Mesothelial cell of epicardium (in vitro differentiated cells): ENCODE measurements around the gene CUL1. TPM values are rescaled to one million over a fixed set of nuclear protein-coding genes. Genes with fewer than 3 reads are reported as not detected.
A peak's percentile ranks its signal among the peaks of the same experiment; 100 is the strongest.

Source experiments
- DNase-seq, 2 experiments: peaks; one replicate each; pipeline ENCODE4 v3.0.0; 2021; ENCODE audit warnings: low spot score in 2 of 2; ENCODE audit not compliant: unreplicated experiment in 2 of 2
- H3K27ac Mint-ChIP-seq: 2 replicates; pipeline ENCODE4 v1.8.0; 2021; ENCODE audit warnings: mixed read lengths
- H3K27me3 Mint-ChIP-seq: 2 replicates; pipeline ENCODE4 v1.8.0; 2021; ENCODE audit warnings: low read depth, mixed read lengths
- H3K36me3 Mint-ChIP-seq: 2 replicates; pipeline ENCODE4 v1.8.0; 2021; ENCODE audit warnings: mixed read lengths
- H3K4me1 Mint-ChIP-seq: 2 replicates; pipeline ENCODE4 v1.8.0; 2021; ENCODE audit warnings: mixed read lengths
- H3K4me3 Mint-ChIP-seq: 2 replicates; pipeline ENCODE4 v1.8.0; 2021; ENCODE audit warnings: mild to moderate bottlenecking, moderate library complexity, mixed read lengths
- H3K9me3 Mint-ChIP-seq: 2 replicates; pipeline ENCODE4 v1.8.0; 2021; ENCODE audit warnings: mixed read lengths
- total RNA-seq: library from RNA; stranded (reverse); gene quantifications from 3 replicates; pipeline ENCODE4 v1.2.1, GENCODE V29; 2021
- TF ChIP-seq, protein P1 (sequence below): fragments of 200-600 bp; sonication (generic); IDR thresholded peaks from one replicate; pipeline ENCODE4 v1.5.0; 2021; ENCODE audit warnings: antibody characterized with exemption; ENCODE audit not compliant: unreplicated experiment

Gene CUL1
- total RNA-seq, 1 donor from 2014 or later: 60.9 TPM

DNA sequence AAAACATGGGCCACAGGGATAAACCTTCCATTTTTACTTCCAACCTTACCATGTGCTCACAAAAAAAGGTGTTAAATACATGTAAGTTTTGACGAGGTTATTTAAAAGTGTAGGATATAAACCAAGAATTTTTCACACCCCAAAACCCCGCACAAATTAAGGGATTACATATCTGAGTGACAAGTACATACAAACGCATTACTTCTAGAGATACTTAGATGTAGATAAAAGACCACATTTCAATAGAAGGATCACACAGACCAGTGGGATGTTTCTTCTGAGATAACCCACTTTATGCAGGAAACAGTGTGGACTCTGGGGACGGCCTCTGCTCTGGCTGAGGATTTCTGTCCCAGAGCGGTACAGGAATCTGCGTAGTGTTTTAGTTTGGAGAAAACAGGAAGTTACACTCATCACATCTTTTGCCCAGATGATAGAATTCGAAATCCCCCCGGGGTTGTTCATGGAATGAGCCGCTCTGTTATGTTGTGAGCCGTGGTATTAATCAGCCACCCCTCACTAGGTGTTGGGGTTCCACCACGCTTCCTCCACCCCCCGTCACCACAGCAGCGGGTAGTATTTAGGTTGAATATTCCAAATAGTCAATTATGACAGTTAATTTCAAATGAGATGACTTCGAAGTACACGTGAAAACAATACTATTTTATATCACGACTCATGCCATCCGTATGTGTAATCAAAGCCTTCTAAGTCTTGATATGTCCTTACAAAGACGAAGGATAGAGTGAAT lies 1.3 kb upstream of the CUL1 start:
- TF ChIP-seq, protein P1, sequence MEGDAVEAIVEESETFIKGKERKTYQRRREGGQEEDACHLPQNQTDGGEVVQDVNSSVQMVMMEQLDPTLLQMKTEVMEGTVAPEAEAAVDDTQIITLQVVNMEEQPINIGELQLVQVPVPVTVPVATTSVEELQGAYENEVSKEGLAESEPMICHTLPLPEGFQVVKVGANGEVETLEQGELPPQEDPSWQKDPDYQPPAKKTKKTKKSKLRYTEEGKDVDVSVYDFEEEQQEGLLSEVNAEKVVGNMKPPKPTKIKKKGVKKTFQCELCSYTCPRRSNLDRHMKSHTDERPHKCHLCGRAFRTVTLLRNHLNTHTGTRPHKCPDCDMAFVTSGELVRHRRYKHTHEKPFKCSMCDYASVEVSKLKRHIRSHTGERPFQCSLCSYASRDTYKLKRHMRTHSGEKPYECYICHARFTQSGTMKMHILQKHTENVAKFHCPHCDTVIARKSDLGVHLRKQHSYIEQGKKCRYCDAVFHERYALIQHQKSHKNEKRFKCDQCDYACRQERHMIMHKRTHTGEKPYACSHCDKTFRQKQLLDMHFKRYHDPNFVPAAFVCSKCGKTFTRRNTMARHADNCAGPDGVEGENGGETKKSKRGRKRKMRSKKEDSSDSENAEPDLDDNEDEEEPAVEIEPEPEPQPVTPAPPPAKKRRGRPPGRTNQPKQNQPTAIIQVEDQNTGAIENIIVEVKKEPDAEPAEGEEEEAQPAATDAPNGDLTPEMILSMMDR: no peak
- no peak for DNase-seq
- no peaks in the 10 kb centered on the region for H3K36me3 Mint-ChIP-seq
- H3K27ac Mint-ChIP-seq: peak overlapping the region; percentile 88
- peaks cover 34% of the 10 kb centered on the region for H3K4me1 Mint-ChIP-seq
- peak overlapping the region; percentile 83 for H3K4me3 Mint-ChIP-seq
- no peaks in the 10 kb centered on the region for H3K27me3 Mint-ChIP-seq
- H3K9me3 Mint-ChIP-seq: no peaks in the 10 kb centered on the region

DNA sequence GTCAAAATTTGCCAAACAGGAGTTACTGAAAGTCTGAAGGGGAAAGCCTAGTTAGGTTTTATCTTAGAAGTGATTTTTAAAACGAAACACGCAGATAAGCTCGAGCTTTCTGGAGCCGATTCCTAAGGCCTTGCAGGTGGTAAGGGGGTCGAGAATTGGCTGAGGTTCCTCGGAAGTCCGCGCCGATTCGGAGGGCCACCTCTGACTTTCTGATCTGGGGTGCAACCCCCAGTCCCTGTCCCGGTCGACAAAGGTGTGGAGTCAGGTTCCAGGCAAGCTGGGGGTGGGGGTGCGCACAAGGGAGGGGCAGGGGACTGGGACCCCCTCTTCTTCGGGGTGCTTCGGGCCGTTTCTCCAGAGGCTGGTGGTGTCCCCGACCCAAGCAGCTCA lies 701 bp upstream of the CUL1 start:
- peaks cover 39% of the 10 kb centered on the region for H3K4me1 Mint-ChIP-seq
- H3K27ac Mint-ChIP-seq: peak overlapping the region; percentile 88
- no peaks in the 10 kb centered on the region for H3K9me3 Mint-ChIP-seq
- TF ChIP-seq, protein P1: no peak
- peak overlapping the region; percentile 83 for H3K4me3 Mint-ChIP-seq
- no peaks in the 10 kb centered on the region for H3K27me3 Mint-ChIP-seq
- no peaks in the 10 kb centered on the region for H3K36me3 Mint-ChIP-seq
- DNase-seq: no peak

DNA sequence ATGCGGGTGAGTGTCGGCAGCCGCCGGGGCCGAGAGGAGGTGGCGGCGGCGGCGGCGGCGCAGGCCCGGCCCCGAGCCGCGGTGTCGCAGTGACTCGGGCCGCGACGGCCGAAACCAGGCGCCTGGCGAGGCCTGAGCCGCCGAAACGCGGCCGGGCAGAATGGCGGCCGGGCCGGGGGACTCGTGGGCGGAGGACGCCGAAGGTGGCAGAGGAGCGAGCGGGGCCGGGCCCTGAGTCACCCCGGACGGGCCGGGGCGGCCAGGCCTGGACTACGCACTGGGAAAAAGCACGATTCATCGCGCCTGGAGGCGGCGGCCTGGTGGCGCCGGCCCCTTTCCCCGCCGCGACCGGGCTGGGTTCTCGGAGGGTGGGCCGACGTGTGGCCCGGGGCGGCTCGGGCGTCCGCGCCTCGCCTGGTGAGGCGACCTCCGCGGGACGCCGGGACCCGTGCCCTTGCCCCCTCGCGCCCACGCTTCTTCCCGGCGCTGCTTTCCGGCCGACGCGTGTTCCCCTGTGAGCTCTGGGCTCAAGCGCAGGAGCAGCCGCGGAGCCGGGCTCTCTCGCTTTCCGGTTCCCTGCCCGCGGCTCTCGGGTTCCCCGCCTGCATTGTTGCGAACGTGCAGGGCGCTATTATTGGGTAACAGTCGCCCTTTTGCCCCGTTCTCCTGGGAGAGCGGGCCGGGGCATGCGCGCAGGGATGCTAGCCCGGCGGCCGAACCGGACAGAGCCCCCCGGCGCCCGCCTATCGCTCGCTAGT lies 500 bp downstream of the CUL1 start:
- no peaks in the 10 kb centered on the region for H3K27me3 Mint-ChIP-seq
- peaks cover 47% of the 10 kb centered on the region for H3K4me1 Mint-ChIP-seq
- H3K9me3 Mint-ChIP-seq: no peaks in the 10 kb centered on the region
- peak in 1 of 2 experiments; percentile 62 for DNase-seq
- peak overlapping the region; percentile 84 for H3K4me3 Mint-ChIP-seq
- H3K36me3 Mint-ChIP-seq: no peaks in the 10 kb centered on the region
- TF ChIP-seq, protein P1: no peak
- H3K27ac Mint-ChIP-seq: peak overlapping the region; percentile 87

DNA sequence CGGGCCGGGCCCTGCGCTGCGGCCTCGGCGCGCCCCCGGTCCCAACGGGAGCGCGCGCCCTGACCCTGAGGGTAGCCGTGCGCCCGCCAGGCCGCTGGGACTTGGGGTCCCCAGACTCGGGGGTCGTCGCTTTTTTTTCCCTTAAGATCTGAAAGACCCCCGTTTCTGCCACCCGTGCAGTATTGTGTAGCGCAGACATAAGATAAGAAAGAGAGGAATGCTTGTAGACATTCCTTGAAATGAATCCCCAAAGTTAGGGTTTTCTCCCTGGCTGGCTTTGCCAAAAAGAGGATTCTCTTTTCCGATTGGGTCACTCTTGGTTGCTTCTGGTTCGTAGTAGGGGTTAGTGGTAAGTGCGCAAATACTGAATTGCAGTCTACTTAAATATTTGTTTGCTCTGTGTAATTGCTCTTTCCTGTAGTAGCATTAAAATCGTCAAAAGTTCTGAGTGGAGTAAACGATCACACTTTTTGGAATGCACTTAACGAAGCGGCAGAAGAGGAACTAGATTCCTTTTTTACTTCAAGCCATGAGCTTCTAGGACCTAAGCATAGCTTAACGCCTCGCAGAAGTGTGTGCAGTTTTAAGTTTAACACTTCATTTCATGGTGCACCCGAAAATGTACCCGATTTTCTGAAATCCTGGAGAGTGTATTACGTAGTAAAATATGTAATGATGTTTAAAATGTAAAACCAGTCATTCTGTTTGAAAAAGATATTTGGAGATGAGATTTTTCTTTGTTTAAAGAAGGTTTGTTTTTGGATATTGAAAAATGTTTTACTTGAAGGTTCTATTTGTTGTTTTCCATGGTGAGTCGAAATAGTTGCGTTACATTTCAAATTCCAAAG lies 1.3 kb downstream of the CUL1 start:
- TF ChIP-seq, protein P1: no peak
- peak overlapping the region; percentile 98 for H3K27ac Mint-ChIP-seq
- no peaks in the 10 kb centered on the region for H3K27me3 Mint-ChIP-seq
- no peaks in the 10 kb centered on the region for H3K36me3 Mint-ChIP-seq
- no peak for DNase-seq
- no peaks in the 10 kb centered on the region for H3K9me3 Mint-ChIP-seq
- H3K4me1 Mint-ChIP-seq: peaks cover 53% of the 10 kb centered on the region
- H3K4me3 Mint-ChIP-seq: peak overlapping the region; percentile 84

DNA sequence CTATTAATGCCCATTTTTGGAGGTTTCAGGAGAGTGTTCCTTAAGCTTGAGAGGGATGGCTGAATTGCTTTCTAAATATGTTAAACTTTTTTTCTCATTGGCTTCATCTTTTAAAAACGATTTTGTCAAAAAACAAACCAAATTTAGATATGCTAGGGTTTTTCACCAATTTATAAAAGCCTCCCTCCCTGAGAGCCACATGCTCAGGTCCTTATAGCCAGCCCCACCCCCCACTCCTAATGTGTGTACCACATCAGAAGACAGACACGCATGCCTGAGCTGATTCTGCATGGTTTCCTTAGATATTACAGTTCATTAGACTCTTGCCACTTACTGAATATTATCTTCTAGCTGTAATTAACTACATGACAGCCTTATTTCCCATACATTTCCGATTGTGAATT lies 2.0 kb downstream of the CUL1 start:
- peak overlapping the region; percentile 98 for H3K27ac Mint-ChIP-seq
- H3K36me3 Mint-ChIP-seq: no peaks in the 10 kb centered on the region
- TF ChIP-seq, protein P1: no peak
- peaks cover 58% of the 10 kb centered on the region for H3K4me1 Mint-ChIP-seq
- peak overlapping the region; percentile 84 for H3K4me3 Mint-ChIP-seq
- H3K9me3 Mint-ChIP-seq: no peaks in the 10 kb centered on the region
- H3K27me3 Mint-ChIP-seq: no peaks in the 10 kb centered on the region
- DNase-seq: no peak
